Upper lobe of left lung (tissue), 6 donors: ENCODE data around the gene MTG1. TPM values are rescaled to one million over a fixed set of nuclear protein-coding genes. Genes with fewer than 3 reads are reported as not detected.

Experiments used
- ATAC-seq, 2 donors: fragments of 200-7000 bp; cut with Tn5 transposase; one replicate each; pipeline ENCODE4 v1.9.1; 2022; ENCODE audit warnings: mild to moderate bottlenecking in 2 of 2, moderate library complexity in 2 of 2; ENCODE audit not compliant: low FRiP score in 2 of 2
- DNase-seq, 2 donors: peaks; one replicate each; pipeline ENCODE4 v3.0.0-alpha.2; 2019 to 2020
- H3K27ac ChIP-seq, 4 donors: fragments of 200-600 bp; sonication (generic); one replicate each; pipeline ENCODE4 v1.5.1; 2016 to 2019
- H3K27me3 ChIP-seq, 4 donors: fragments of 200-600 bp; sonication (generic); one replicate each; pipeline ENCODE4 v1.5.1; 2017 to 2019
- H3K36me3 ChIP-seq, 4 donors: fragments of 200-600 bp; sonication (generic); one replicate each; pipeline ENCODE4 v1.5.1; 2016 to 2019
- H3K4me1 ChIP-seq, 4 donors: fragments of 200-600 bp; sonication (generic); one replicate each; pipeline ENCODE4 v1.5.1; 2018 to 2019
- H3K4me3 ChIP-seq, 4 donors: fragments of 200-600 bp; sonication (generic); one replicate each; pipeline ENCODE4 v1.5.1; 2017 to 2019; ENCODE audit warnings: mild to moderate bottlenecking in 2 of 4, moderate library complexity in 1 of 4
- H3K9me3 ChIP-seq, 4 donors: fragments of 200-600 bp; sonication (generic); one replicate each; pipeline ENCODE4 v1.5.1; 2018 to 2019
- EP300 ChIP-seq, 4 donors: sonication (generic); formaldehyde crosslinking; IDR thresholded peaks; one replicate each; pipeline ENCODE4 v1.5.1; 2017; ENCODE audit warnings: antibody characterized with exemption in 4 of 4, control low read depth in 2 of 4
- POLR2A ChIP-seq, 4 donors: fragments of 450-650 bp; IDR thresholded peaks; one replicate each; pipeline ENCODE4 v1.5.1; 2016 to 2017; ENCODE audit warnings: antibody characterized with exemption in 4 of 4, mild to moderate bottlenecking in 2 of 4
- POLR2AphosphoS5 ChIP-seq, 2 donors: sonication (generic); formaldehyde crosslinking; IDR thresholded peaks; one replicate each; pipeline ENCODE4 v1.5.1; 2017; ENCODE audit warnings: antibody characterized with exemption in 2 of 2
- WGBS, 2 donors: methylation state at CpG; one replicate each; pipeline ENCODE4 v1.1.5; 2017 to 2018; 5-methylcytosine and 5-hydroxymethylcytosine counted together
- small RNA-seq, 4 donors: library from RNA; depleted of rRNA; stranded (forward); fragments of <200 nt; gene quantifications; one replicate each; pipeline ENCODE3, GENCODE V24; 2016
- total RNA-seq, 6 donors: library from RNA; depleted of rRNA in 4 of 6; stranded (reverse); fragments of >200 nt in 4 of 6; gene quantifications; one replicate each; pipeline versions ENCODE4 v1.1.0 to v1.2.1, GENCODE V29; 2016 to 2021
- TF ChIP-seq, protein P1 (sequence below), 6 experiments: fragments of 450-650 bp in 4 of 6; fragments of 200-600 bp in 2 of 6; sonication (generic) in 2 of 6; IDR thresholded peaks; one replicate each; pipeline ENCODE4 v1.5.1; 2016 to 2019; ENCODE audit warnings: antibody characterized with exemption in 6 of 6
- donor health status: DM: no; HTN: no; CAD: no; lungs with moderate emphysema.
- donor health status: DM: no; HTN: yes; CAD: no; lungs with severe emphysema.

The MTG1 gene
- total RNA-seq, 6 donors from 2014 or later = 21.0 to 155 (median 40.8) TPM

DNA sequence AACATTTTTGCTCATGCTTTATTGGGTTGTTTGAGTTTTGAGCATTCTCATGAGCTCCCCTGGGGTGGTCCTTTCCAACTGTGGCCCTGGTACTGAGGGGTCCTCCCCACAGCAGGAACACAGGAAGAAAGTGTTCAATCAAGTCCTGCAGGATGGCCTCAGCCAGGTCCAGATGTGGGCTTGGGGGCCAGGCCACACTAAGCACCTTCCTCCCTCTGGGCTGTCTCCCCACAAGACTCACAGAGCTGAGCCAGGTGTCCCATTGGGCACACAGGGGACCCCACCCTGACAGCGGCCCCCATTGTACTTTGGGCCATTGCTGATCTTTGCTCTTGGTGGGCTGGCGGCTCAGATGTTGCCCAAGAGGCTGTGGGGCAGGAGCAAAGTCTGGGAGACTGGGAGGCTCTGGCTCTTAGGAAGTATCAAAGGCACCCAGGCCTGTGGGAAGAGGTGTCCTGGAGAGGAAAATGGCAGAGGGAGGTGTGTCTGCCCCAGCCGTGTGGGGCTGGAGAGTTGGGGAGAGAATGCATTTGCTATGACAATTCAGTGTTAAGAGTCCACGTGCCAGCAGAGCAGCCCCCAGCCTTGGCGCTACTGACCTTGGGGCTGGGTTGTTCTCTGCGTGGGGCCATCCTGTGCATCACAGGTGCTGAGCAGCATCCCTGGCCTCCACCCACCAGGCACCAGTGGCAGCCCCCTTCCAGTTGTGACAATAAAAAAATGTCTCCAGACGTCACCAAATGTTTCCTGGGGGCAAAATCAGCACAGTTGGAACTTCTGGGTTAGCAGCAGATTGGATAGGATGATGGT, 77.5 kb downstream of the MTG1 start:
- DNase-seq (peak in 1 of 2 donors; percentile 5), ATAC-seq (no peak)
- Histone ChIP-seq H3K36me3 (no peaks in the 10 kb centered on the region), H3K4me3 (no peak overlapping the region), H3K9me3 (no peaks in the 10 kb centered on the region), H3K27ac (no peak overlapping the region), H3K4me1 (no peaks in the 10 kb centered on the region), H3K27me3 (no peaks in the 10 kb centered on the region)
- no peak for TF ChIP-seq POLR2A (IDR thresholded peaks at IDR 0.05)
- TF ChIP-seq, protein P1, sequence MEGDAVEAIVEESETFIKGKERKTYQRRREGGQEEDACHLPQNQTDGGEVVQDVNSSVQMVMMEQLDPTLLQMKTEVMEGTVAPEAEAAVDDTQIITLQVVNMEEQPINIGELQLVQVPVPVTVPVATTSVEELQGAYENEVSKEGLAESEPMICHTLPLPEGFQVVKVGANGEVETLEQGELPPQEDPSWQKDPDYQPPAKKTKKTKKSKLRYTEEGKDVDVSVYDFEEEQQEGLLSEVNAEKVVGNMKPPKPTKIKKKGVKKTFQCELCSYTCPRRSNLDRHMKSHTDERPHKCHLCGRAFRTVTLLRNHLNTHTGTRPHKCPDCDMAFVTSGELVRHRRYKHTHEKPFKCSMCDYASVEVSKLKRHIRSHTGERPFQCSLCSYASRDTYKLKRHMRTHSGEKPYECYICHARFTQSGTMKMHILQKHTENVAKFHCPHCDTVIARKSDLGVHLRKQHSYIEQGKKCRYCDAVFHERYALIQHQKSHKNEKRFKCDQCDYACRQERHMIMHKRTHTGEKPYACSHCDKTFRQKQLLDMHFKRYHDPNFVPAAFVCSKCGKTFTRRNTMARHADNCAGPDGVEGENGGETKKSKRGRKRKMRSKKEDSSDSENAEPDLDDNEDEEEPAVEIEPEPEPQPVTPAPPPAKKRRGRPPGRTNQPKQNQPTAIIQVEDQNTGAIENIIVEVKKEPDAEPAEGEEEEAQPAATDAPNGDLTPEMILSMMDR (IDR thresholded peaks at IDR 0.05) = no peak
- no peak for TF ChIP-seq POLR2AphosphoS5 (IDR thresholded peaks at IDR 0.05)
- TF ChIP-seq EP300 (IDR thresholded peaks at IDR 0.05) = no peak
- 78 to 83% methylated on average over 5 to 7 of the region's 7 CpGs for WGBS, 2 donors

Small RNA genes lying within 50 kb of the gene (small RNA-seq; reads per million reads assigned to genes)
- gene AL360181.4 (0 reads per million in 4 donors), gene BANF1P2 (0 reads per million in 4 donors), gene MIR3944 (0 reads per million in 4 donors)

Other genes starting within 250 kb of the MTG1 start
- gene KNDC1, start 233.9 kb upstream of the MTG1 start, total RNA-seq = 10 to 100 TPM in 4 of 6 donors, 1 to 10 TPM in 2; 7.1 to 30.3 (median 15.5) TPM
- under 1 TPM in 2 of 6 donors, not detected in 4; 0.26 to 0.37 TPM for gene UTF1, start 163.9 kb upstream of the MTG1 start, total RNA-seq
- gene VENTX, start 156.3 kb upstream of the MTG1 start, total RNA-seq = 10 to 100 TPM in 1 of 6 donors, 1 to 10 TPM in 5; 1.7 to 11.5 (median 4.4) TPM
- gene ADAM8, start 117.3 kb upstream of the MTG1 start, total RNA-seq = 10 to 100 TPM; 10.4 to 93.2 (median 32.9) TPM
- 100 to 1,000 TPM in 1 of 6 donors, 10 to 100 TPM in 5; 41.7 to 106 (median 56.3) TPM for gene TUBGCP2, start 85.3 kb upstream of the MTG1 start, total RNA-seq
- gene ZNF511, start 85.2 kb upstream of the MTG1 start, total RNA-seq = 10 to 100 TPM; 12.6 to 44.2 (median 33.0) TPM
- gene CALY, start 57.3 kb upstream of the MTG1 start, total RNA-seq = 1 to 10 TPM in 1 of 6 donors, not detected in 5; 7.4 TPM
- gene PRAP1, start 46.8 kb upstream of the MTG1 start, total RNA-seq = not detected
- gene FUOM, start 36.1 kb upstream of the MTG1 start, total RNA-seq = 10 to 100 TPM; 15.4 to 37.5 (median 26.0) TPM
- 10 to 100 TPM; 32.5 to 69.6 (median 53.2) TPM for gene ECHS1, start 20.8 kb upstream of the MTG1 start, total RNA-seq
- 10 to 100 TPM in 3 of 6 donors, 1 to 10 TPM in 3; 4.7 to 24.1 (median 10.3) TPM for gene PAOX, start 14.9 kb upstream of the MTG1 start, total RNA-seq
- under 1 TPM in 1 of 6 donors, not detected in 5; 0.20 TPM for gene SPRN, start 30.5 kb downstream of the MTG1 start, total RNA-seq
- 10 to 100 TPM in 2 of 6 donors, 1 to 10 TPM in 4; 1.1 to 31.4 (median 3.4) TPM for gene SCART1, start 59.8 kb downstream of the MTG1 start, total RNA-seq
- gene CYP2E1, start 133.2 kb downstream of the MTG1 start, total RNA-seq = 10 to 100 TPM in 1 of 6 donors, 1 to 10 TPM in 2, under 1 TPM in 1, not detected in 2; 0.91 to 17.8 (median 1.6) TPM
- 10 to 100 TPM in 1 of 6 donors, 1 to 10 TPM in 1, not detected in 4; 1.0 to 21.0 TPM for gene SYCE1, start 171.4 kb downstream of the MTG1 start, total RNA-seq
- not detected for gene FRG2B, start 232.6 kb downstream of the MTG1 start, total RNA-seq